Measurements from ENCODE around the gene FCN1. TPM values are rescaled to one million over a fixed set of nuclear protein-coding genes. Genes with fewer than 3 reads are reported as not detected.

The FCN1 gene
- total RNA-seq, 4 donors from 2014 or later: 0.41 to 13.8 TPM; not detected in 2

DNA sequence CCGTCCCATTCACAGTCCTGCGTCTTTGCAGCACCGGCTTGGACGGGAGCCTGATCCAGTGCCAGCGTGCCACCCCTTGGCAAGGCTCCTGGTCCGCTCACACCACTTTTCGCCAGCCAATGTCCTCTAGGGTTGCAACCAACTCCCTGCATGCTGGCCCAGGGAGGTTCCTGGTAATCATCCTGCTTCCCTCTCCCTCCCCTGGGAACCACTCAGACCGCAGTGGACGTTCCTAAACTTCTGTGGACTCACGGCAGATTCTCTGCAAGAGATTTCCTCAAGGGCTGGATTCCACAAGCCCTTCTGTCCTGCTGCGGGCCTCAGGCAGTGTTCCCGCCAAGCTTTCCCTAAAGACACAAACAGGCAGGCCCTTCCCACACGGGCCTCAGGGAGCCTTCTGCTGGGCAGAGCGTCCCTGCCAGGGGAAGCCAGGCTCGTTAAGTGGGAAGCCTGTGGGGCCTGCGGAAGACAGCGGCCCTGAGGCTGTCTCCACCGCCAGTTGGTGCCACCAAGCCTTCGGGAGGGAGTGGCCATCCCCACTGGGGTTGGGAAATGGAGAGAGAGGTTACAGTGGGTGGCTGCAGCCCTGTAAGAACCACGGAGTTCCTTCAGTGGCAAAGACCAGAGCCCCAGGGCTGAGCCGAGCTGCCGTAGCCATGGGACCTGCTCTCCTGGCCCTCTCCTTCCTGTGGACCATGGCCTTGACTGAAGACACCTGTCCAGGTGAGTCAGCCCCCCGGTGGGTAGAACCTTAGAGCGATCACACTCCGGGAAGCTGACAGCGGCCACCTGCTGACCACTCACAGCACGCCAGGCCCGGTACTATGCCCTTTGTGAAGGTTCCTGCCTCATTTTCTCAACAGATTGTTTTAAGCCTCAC is 53.5 kb downstream of the FCN1 start:
- intact Hi-C loops (cut with DNase I; ENCODE audit: low total_unique reads): loop anchor here (5.0 kb wide), 1 partner anchor 972 kb away; no protein-coding TSS in a partner anchor
- Histone ChIP-seq H3K36me3 (no peaks in the 10 kb centered on the region), H3K4me1 (no peaks in the 10 kb centered on the region), H3K9me3 (no peaks in the 10 kb centered on the region), H3K27me3 (no peaks in the 10 kb centered on the region), H3K4me3 (no peak overlapping the region), H3K27ac (no peak overlapping the region)
- no peak for TF ChIP-seq POLR2AphosphoS5 (IDR thresholded peaks at IDR 0.05)
- TF ChIP-seq EP300 (IDR thresholded peaks at IDR 0.05; ENCODE audit: low read depth): no peak
- no peak for TF ChIP-seq POLR2A (IDR thresholded peaks at IDR 0.05)
- TF ChIP-seq, protein P1, sequence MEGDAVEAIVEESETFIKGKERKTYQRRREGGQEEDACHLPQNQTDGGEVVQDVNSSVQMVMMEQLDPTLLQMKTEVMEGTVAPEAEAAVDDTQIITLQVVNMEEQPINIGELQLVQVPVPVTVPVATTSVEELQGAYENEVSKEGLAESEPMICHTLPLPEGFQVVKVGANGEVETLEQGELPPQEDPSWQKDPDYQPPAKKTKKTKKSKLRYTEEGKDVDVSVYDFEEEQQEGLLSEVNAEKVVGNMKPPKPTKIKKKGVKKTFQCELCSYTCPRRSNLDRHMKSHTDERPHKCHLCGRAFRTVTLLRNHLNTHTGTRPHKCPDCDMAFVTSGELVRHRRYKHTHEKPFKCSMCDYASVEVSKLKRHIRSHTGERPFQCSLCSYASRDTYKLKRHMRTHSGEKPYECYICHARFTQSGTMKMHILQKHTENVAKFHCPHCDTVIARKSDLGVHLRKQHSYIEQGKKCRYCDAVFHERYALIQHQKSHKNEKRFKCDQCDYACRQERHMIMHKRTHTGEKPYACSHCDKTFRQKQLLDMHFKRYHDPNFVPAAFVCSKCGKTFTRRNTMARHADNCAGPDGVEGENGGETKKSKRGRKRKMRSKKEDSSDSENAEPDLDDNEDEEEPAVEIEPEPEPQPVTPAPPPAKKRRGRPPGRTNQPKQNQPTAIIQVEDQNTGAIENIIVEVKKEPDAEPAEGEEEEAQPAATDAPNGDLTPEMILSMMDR (IDR thresholded peaks at IDR 0.05): no peak
- in situ Hi-C loops (cut with MboI; ENCODE audit: low pct_ligation_motif_present in 1 of 4, low pct_unique_long_range_greater_than_20kb in 1 of 4, low sequenced_read_pairs in 3 of 4): no loop called here
- 78% methylated on average over 28 of the region's 28 CpGs; no CpG with 5 or more reads in 1 of the 2 donors for WGBS, 2 donors (ENCODE audit: low coverage in 1 of 2)
- DNase-seq: no peak

DNA sequence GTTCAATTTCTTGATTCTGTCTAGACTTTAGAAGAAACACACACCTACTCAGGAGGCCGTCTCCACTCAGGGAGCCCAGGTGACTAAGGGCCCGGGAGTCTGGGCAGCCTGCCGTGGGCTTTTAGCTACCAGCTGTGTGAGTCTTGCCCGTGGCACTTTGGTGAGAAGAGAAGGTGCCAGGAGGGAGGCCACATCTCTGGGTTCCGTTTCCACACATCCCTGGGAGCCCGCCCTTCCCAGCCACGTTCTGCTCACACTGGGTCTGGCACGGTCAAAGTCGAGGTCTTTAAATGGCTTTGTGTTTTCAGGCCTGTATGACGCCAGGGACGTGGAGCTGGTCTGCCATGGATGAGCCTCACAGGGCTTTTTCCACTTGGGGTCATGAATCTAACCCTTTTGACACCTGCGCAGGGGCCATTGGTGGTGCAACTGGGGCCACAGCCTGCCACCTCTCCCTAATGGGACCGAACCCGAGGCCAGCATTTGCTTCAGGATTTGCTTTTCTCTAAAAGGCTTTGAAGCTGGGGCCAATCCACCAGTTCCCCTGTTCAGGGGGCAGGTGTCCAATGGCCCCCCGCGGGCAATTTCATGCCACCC is 54.3 kb downstream of the FCN1 start:
- 77 to 100% methylated on average over 1 to 16 of the region's 16 CpGs for WGBS, 2 donors (ENCODE audit: low coverage in 1 of 2)
- Histone ChIP-seq H3K27ac (no peak overlapping the region), H3K27me3 (no peaks in the 10 kb centered on the region), H3K4me3 (no peak overlapping the region), H3K4me1 (no peaks in the 10 kb centered on the region), H3K36me3 (no peaks in the 10 kb centered on the region), H3K9me3 (no peaks in the 10 kb centered on the region)
- in situ Hi-C loops (cut with MboI; ENCODE audit: low pct_ligation_motif_present in 1 of 4, low pct_unique_long_range_greater_than_20kb in 1 of 4, low sequenced_read_pairs in 3 of 4): no loop called here
- DNase-seq: no peak
- TF ChIP-seq, protein P1 (IDR thresholded peaks at IDR 0.05): no peak
- TF ChIP-seq POLR2A (IDR thresholded peaks at IDR 0.05) (no peak), POLR2AphosphoS5 (IDR thresholded peaks at IDR 0.05) (no peak), EP300 (IDR thresholded peaks at IDR 0.05; ENCODE audit: low read depth) (no peak)
- intact Hi-C loops (cut with DNase I; ENCODE audit: low total_unique reads): loop anchor here (5.0 kb wide), 1 partner anchor 971 kb away; no protein-coding TSS in a partner anchor

DNA sequence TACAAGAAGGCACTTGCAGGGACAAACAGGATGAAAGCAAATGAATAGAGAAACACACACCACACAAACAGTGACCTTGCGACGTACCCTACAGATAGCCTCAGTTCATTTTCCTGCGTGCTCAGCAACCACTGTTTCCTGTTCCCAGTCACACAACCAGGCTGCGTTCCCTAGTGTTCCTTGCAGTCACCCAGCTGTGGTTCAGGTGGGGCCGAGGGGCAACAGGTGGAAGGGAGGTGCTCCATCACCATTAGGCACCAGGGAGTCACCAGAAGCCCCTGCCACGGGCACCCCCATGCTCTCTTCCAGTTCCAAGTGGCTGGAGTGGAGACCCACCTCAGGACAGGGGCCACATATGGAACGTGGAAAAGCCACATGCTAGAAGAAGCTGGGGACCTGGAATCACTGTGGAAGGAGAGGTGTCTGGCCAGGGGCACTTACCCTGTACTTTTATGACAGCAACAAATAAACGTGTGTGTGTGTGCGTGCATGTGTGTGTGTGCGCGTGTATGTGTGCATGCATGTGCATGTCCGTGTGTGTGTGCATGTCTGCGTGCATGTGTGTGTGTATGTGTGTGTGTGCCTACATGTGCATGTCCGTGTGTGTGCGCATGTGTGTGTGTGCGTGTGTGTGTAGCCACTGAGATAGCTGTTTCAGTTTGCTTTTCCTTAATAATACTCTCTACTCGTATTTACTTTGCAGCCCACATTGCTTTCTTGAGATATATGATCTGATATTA is 55.9 kb downstream of the FCN1 start:
- in situ Hi-C loops (cut with MboI; ENCODE audit: low pct_ligation_motif_present in 1 of 4, low pct_unique_long_range_greater_than_20kb in 1 of 4, low sequenced_read_pairs in 3 of 4): no loop called here
- Histone ChIP-seq H3K27ac (no peak overlapping the region), H3K27me3 (no peaks in the 10 kb centered on the region), H3K9me3 (no peaks in the 10 kb centered on the region), H3K36me3 (no peaks in the 10 kb centered on the region), H3K4me3 (no peak overlapping the region), H3K4me1 (no peaks in the 10 kb centered on the region)
- WGBS, 2 donors (ENCODE audit: low coverage in 1 of 2): 82 to 88% methylated on average over 8 to 17 of the region's 17 CpGs
- no peak for DNase-seq
- TF ChIP-seq POLR2A (IDR thresholded peaks at IDR 0.05): no peak
- TF ChIP-seq, protein P1 (IDR thresholded peaks at IDR 0.05): no peak
- TF ChIP-seq EP300 (IDR thresholded peaks at IDR 0.05; ENCODE audit: low read depth): no peak
- no peak for TF ChIP-seq POLR2AphosphoS5 (IDR thresholded peaks at IDR 0.05)
- intact Hi-C loops (cut with DNase I; ENCODE audit: low total_unique reads): loop anchor here (5.0 kb wide), 1 partner anchor 969 kb away; no protein-coding TSS in a partner anchor

DNA sequence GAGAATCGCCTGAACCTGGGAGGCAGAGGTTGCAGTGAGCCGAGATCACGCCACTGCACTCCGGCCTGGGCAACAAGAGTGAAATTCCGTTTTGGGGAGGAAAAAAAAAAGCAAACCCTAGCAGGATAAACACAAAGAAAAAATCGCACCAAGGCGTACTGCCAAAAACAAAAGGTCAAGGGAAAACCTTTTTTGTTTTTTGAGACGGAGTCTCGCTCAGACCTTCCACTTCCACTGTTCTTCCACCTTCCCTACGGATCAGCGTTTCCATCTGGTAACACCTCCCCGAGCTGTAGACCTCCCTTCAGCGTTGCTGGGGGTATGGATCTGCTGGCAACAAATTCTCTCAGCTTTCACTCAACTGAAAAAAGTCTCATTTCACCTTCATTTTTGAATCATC is 57.2 kb downstream of the FCN1 start:
- Histone ChIP-seq H3K4me3 (no peak overlapping the region), H3K4me1 (no peaks in the 10 kb centered on the region), H3K9me3 (no peaks in the 10 kb centered on the region), H3K27me3 (no peaks in the 10 kb centered on the region), H3K36me3 (no peaks in the 10 kb centered on the region), H3K27ac (no peak overlapping the region)
- in situ Hi-C loops (cut with MboI; ENCODE audit: low pct_ligation_motif_present in 1 of 4, low pct_unique_long_range_greater_than_20kb in 1 of 4, low sequenced_read_pairs in 3 of 4) (no loop called here), intact Hi-C loops (cut with DNase I; ENCODE audit: low total_unique reads) (loop anchor here (5.0 kb wide), 1 partner anchor 968 kb away; no protein-coding TSS in a partner anchor)
- TF ChIP-seq POLR2A (IDR thresholded peaks at IDR 0.05): no peak
- 82 to 83% methylated on average over 12 to 13 of the region's 13 CpGs for WGBS, 2 donors (ENCODE audit: low coverage in 1 of 2)
- no peak for DNase-seq
